ENCODE data around the gene TLL2. TPM values are rescaled to one million over a fixed set of nuclear protein-coding genes. Genes with fewer than 3 reads are reported as not detected.
"Not testable (repeated sequence)": the region's sequence is repeated elsewhere in the genome, so short reads cannot be mapped to it uniquely, and the experiment has no call there.

Gene TLL2
- total RNA-seq (2014; rRNA removed; shearing (Covaris generic)), result 0.08 and 0.11 TPM in 2 replicates
- polyA plus RNA-seq (2015; cell fraction: cytosol; rRNA removed), result 0.06 and 0.53 TPM in 2 replicates
- 0.05 and 0.09 TPM in 2 replicates for polyA plus RNA-seq (2015; cell fraction: nucleus; rRNA removed)

GRCh38 chr10:96513698-96514561, at the start of gene TLL2:
Gene TLL2, minus strand, starts transcription at chr10:96513926. Its CDS starts 241 bp downstream, at chr10:96513685.
- DNase-seq (ENCODE audit: low read depth, low spot score), result peak; percentile 77
- in situ Hi-C loops (cut with HindIII; ENCODE audit: low pct_unique_long_range_greater_than_20kb, low sequenced_read_pairs), result no loop called here

- in situ Hi-C loops (cut with HindIII; ENCODE audit: low pct_unique_long_range_greater_than_20kb, low sequenced_read_pairs), result no loop called here
- DNase-seq (ENCODE audit: low read depth, low spot score), result no peak
Observed at GRCh38 chr10:96560966-96561887, 47.5 kb upstream of the TLL2 start.

GRCh38 chr10:96560489-96560888, 46.8 kb upstream of the TLL2 start:
- in situ Hi-C loops (cut with HindIII; ENCODE audit: low pct_unique_long_range_greater_than_20kb, low sequenced_read_pairs), result no loop called here
- no peak for DNase-seq (ENCODE audit: low read depth, low spot score)

- peak; percentile 19 for DNase-seq (ENCODE audit: low read depth, low spot score)
- in situ Hi-C loops (cut with HindIII; ENCODE audit: low pct_unique_long_range_greater_than_20kb, low sequenced_read_pairs), result no loop called here
Observed at GRCh38 chr10:96556003-96556402, 42.3 kb upstream of the TLL2 start.

GRCh38 chr10:96555330-96555729, 41.6 kb upstream of the TLL2 start:
- DNase-seq (ENCODE audit: low read depth, low spot score), result no peak
- in situ Hi-C loops (cut with HindIII; ENCODE audit: low pct_unique_long_range_greater_than_20kb, low sequenced_read_pairs), result no loop called here

- in situ Hi-C loops (cut with HindIII; ENCODE audit: low pct_unique_long_range_greater_than_20kb, low sequenced_read_pairs), result no loop called here
- DNase-seq (ENCODE audit: low read depth, low spot score), result no peak
Observed at GRCh38 chr10:96548589-96548988, 34.9 kb upstream of the TLL2 start.

- DNase-seq (ENCODE audit: low read depth, low spot score), result not testable (repeated sequence)
Observed at GRCh38 chr10:96545558-96545957, 31.8 kb upstream of the TLL2 start.

GRCh38 chr10:96541921-96542320, 28.2 kb upstream of the TLL2 start:
- DNase-seq (ENCODE audit: low read depth, low spot score), result no peak
- in situ Hi-C loops (cut with HindIII; ENCODE audit: low pct_unique_long_range_greater_than_20kb, low sequenced_read_pairs), result no loop called here

More at GRCh38 chr10:96545558-96545957, 31.8 kb upstream of the TLL2 start:
- in situ Hi-C loops (cut with HindIII; ENCODE audit: low pct_unique_long_range_greater_than_20kb, low sequenced_read_pairs), result not testable (repeated sequence)

- in situ Hi-C loops (cut with HindIII; ENCODE audit: low pct_unique_long_range_greater_than_20kb, low sequenced_read_pairs), result no loop called here
- DNase-seq (ENCODE audit: low read depth, low spot score), result no peak
Observed at GRCh38 chr10:96540240-96540639, 26.5 kb upstream of the TLL2 start.

GRCh38 chr10:96538683-96539082, 25.0 kb upstream of the TLL2 start:
- in situ Hi-C loops (cut with HindIII; ENCODE audit: low pct_unique_long_range_greater_than_20kb, low sequenced_read_pairs), result no loop called here
- DNase-seq (ENCODE audit: low read depth, low spot score), result no peak

GRCh38 chr10:96536129-96536528, 22.4 kb upstream of the TLL2 start:
- in situ Hi-C loops (cut with HindIII; ENCODE audit: low pct_unique_long_range_greater_than_20kb, low sequenced_read_pairs), result no loop called here

GRCh38 chr10:96532523-96532922, 18.8 kb upstream of the TLL2 start:
- DNase-seq (ENCODE audit: low read depth, low spot score), result no peak
- in situ Hi-C loops (cut with HindIII; ENCODE audit: low pct_unique_long_range_greater_than_20kb, low sequenced_read_pairs), result no loop called here

More at GRCh38 chr10:96536129-96536528, 22.4 kb upstream of the TLL2 start:
- DNase-seq (ENCODE audit: low read depth, low spot score), result no peak

GRCh38 chr10:96529634-96530279, 16.0 kb upstream of the TLL2 start:
- DNase-seq (ENCODE audit: low read depth, low spot score), result no peak
- in situ Hi-C loops (cut with HindIII; ENCODE audit: low pct_unique_long_range_greater_than_20kb, low sequenced_read_pairs), result no loop called here

GRCh38 chr10:96524741-96525140, 11.0 kb upstream of the TLL2 start:
- in situ Hi-C loops (cut with HindIII; ENCODE audit: low pct_unique_long_range_greater_than_20kb, low sequenced_read_pairs), result no loop called here
- no peak for DNase-seq (ENCODE audit: low read depth, low spot score)

- in situ Hi-C loops (cut with HindIII; ENCODE audit: low pct_unique_long_range_greater_than_20kb, low sequenced_read_pairs), result no loop called here
Observed at GRCh38 chr10:96517284-96517683, 3.6 kb upstream of the TLL2 start.

GRCh38 chr10:96516337-96516736, 2.6 kb upstream of the TLL2 start:
- in situ Hi-C loops (cut with HindIII; ENCODE audit: low pct_unique_long_range_greater_than_20kb, low sequenced_read_pairs), result no loop called here
- DNase-seq (ENCODE audit: low read depth, low spot score), result no peak

More at GRCh38 chr10:96517284-96517683, 3.6 kb upstream of the TLL2 start:
- no peak for DNase-seq (ENCODE audit: low read depth, low spot score)

- DNase-seq (ENCODE audit: low read depth, low spot score), result no peak
- in situ Hi-C loops (cut with HindIII; ENCODE audit: low pct_unique_long_range_greater_than_20kb, low sequenced_read_pairs), result no loop called here
Observed at GRCh38 chr10:96513305-96513697, 425 bp downstream of the TLL2 start.
